Raji (cell line): ENCODE results near the gene NPFF.

Source experiments
- POLR2A ChIP-seq: IDR thresholded peaks from 2 replicates; pipeline ENCODE4 v1.6.1; 2011; ENCODE audit warnings: low read depth, low read length, control low read depth; ENCODE audit not compliant: insufficient read depth

NPFF gene

GRCh38 chr12:53506881-53507602, at the start of gene NPFF:
TSS of gene NPFF (minus strand) at chr12:53507484. CDS start at chr12:53507474, 10 bp downstream.
- no peak for TF ChIP-seq POLR2A

- TF ChIP-seq POLR2A, result no peak
Observed at GRCh38 chr12:53552361-53553327, 45.4 kb upstream of the NPFF start.

DNA sequence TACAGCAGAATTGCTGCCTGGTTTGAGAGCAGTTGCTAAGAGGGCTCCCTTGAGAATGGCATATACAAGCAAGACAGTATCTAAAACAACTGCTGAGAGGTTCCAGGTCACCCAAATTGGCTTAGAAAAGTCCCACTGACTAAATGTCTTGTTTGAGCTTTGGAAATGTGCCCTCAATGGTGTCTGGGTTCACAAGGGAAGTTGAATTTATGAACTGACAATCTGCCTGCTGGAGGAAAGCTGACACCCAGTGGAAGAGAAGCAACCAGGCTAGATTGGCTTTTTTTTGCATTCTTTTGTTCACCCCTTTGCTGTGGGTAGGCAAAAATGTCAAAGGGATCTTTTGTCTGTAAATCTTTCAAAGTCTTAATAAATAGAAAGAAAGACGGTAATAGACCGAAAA, 44.6 kb upstream of the NPFF start:
- TF ChIP-seq POLR2A, result no peak

DNA sequence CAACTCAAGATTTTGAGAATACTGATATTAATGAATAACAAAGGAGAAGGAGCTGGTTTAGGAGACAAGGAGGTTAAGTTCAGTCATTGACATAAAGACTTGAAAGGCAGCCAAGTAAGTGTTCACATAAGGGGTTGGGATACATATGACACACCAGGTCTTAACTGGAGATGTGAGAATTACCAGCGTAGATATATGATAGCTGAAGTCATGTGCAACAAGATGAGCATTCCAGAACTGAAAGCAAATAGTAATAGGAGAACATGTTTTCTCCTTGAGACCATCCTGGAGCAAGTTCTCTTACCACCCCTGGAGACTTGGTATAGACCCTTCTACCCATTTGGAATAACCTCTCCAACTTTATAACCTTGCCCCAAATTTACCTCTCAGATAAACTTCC, 43.3 kb upstream of the NPFF start:
- no peak for TF ChIP-seq POLR2A

DNA sequence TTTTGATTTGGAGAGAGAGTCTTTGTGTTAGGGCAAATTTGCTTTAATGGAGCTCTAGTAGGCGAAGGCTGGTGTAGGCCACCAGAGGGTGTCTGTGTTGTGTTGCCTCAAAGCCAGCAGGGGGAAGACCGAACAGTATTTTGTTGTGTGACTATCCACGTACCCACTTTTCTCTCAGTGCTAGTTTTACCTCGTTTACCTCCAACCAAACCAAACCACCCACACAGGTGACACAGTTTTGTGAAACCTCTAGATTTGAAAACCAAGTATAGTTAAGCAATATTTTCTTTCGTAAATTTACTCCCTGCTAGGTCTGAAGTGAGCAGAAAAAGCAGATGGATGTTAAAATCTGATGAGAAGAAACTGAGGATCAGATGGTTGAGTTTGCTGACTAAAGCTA, 36.3 kb upstream of the NPFF start:
- no peak for TF ChIP-seq POLR2A

GRCh38 chr12:53539526-53539925, 32.2 kb upstream of the NPFF start:
- TF ChIP-seq POLR2A, result no peak

DNA sequence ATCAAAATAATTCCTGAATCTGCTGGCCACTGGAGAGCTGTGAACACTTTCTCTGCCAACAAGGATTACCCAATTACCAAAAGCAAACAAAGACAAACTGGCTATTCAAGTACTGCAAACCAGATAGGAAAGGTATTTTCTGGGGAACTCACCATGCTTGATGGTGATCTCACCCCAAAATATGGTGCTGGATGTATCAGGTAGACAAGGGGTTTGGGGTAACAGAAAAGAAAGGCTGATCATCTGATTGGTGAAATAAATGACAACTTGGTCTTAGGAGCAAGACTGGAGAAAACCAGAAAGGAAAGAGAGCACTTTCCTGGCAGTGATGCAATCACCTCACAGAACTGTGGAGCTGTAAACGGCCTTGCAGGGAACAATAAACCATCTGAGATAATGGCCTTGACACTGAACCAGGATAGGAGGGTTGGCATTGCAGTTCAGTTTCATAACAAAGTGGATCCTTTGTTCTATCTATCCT, 31.0 kb upstream of the NPFF start:
- TF ChIP-seq POLR2A, result no peak

DNA sequence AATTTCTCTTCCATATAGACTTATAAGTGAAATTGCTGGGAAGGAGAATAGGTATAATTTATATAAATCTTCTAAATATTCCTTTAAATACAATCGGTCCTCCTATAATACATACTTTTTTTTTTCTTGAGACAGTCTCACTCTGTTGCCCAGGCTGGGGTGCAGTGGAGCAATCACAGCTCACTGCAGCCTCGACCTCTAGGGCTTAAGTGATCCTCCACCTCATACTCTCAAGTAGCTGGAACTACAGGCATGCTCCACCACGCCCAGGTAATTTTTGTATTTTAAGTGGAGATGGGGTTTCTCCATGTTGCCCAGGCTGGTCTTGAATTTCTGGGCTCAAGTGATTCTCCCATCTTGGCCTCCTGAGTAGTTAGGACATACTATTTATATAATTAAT, 29.7 kb upstream of the NPFF start:
- no peak for TF ChIP-seq POLR2A

DNA sequence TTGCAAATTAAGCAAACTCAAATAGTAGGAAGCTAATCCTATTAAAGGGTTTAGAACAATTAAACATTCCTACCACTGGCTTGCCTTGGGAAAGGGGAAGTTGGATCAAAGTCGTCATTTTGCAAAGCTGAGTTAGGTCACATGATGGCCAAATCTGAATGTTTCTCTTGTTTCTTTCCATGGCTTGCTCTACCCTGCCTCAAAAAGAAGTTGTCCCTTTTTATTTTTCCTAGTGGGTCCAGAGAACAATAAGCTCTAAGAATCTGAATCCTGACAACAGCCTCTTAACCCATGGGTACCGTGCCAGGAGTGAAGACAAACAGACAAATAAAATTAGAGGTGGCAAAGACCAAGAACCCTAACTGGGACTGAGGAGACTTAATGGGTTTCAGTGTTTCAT, 26.2 kb upstream of the NPFF start:
- TF ChIP-seq POLR2A, result no peak

- no peak for TF ChIP-seq POLR2A
Observed at GRCh38 chr12:53532524-53533445, 25.5 kb upstream of the NPFF start.

GRCh38 chr12:53532021-53532420, 24.7 kb upstream of the NPFF start:
- no peak for TF ChIP-seq POLR2A

DNA sequence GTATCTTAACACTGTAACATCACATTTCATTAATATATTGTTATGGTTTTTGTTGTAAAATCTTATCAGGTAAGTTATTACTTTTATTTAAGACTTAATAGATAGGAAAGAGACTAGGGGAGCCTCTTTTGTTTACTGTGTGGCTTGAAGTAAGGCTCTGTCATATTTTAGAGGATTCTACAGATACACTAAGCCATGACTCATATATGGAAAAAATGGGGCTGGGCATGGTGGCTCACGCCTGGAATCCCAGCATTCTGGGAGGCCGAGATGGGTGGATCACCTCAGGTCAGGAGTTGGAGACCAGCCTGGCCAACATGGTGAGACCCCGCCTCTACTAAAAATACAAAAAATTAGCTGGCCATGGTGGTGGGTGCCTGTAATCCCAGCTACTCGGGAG, 23.6 kb upstream of the NPFF start:
- TF ChIP-seq POLR2A, result no peak

GRCh38 chr12:53530061-53530460, 22.8 kb upstream of the NPFF start:
- no peak for TF ChIP-seq POLR2A

DNA sequence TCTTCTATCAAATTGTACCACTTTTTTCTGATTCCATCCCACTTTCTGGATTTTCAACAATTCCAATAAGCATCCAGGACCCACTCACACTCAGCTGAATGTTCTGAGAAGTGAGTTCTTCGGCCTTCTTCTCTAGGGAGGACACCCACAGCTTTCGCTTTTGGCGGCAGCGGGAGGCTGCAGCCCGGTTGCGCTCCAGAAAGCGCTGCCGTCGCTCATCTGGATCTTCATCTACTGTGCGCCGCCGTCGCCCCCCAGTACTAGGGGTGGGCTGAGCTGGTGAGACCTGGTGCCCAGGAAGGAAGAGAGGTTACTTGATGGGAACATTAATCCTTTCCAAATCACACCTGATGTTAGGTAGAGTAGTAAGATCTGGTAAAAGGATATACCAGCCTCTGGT, 17.2 kb upstream of the NPFF start:
- no peak for TF ChIP-seq POLR2A

GRCh38 chr12:53523131-53523530, 15.8 kb upstream of the NPFF start:
- TF ChIP-seq POLR2A, result no peak
